B cell (primary cell): ENCODE data around the gene AP4M1. TPM values are rescaled to one million over a fixed set of nuclear protein-coding genes. Genes with fewer than 3 reads are reported as not detected.
"Not testable (repeated sequence)": the region's sequence is repeated elsewhere in the genome, so short reads cannot be mapped to it uniquely, and the experiment has no call there.

Experiments used
- ATAC-seq: fragments of 200-7000 bp; cut with Tn5 transposase; one replicate; pipeline ENCODE4 v1.10.0; 2021; ENCODE audit warnings: low read depth, mild to moderate bottlenecking, moderate number of reproducible peaks, moderate library complexity
- CTCF ChIA-PET: fragments of 350-600 bp; sonication (Branson Sonifier 250); formaldehyde crosslinking; loops from one replicate; lab custom pipeline; 2021; ENCODE audit warnings: antibody characterized with exemption, inconsistent platforms; lab: Charles Lee
- POLR2A ChIA-PET: fragments of 350-600 bp; sonication (Branson Sonifier 250); formaldehyde crosslinking; loops from one replicate; lab custom pipeline; 2021; ENCODE audit warnings: antibody characterized with exemption; lab: Charles Lee
- DNase-seq: peaks from one replicate; pipeline ENCODE4 v3.0.0; 2013
- H2AFZ ChIP-seq: 2 replicates; pipeline ENCODE4 v1.6.1; 2012; ENCODE audit warnings: mild to moderate bottlenecking, low read depth, low read length; ENCODE audit not compliant: insufficient read depth, poor library complexity, severe bottlenecking
- H3K27ac ChIP-seq, 2 donors: 1 replicate in 1 of 2; 2 replicates in 1 of 2; pipeline ENCODE4 v1.5.1; 2012 to 2013; ENCODE audit warnings: low read length in 2 of 2, mild to moderate bottlenecking in 2 of 2, moderate library complexity in 1 of 2
- H3K27me3 ChIP-seq, 4 experiments: fragments of 200-600 bp in 1 of 4; sonication (generic) in 1 of 4; replicated peaks in 1 of 4; 1 replicate in 2 of 4; 2 replicates in 2 of 4; pipeline versions ENCODE4 v1.6.1 to v1.7.0; 2013 to 2016; ENCODE audit warnings: low read length in 3 of 4, mild to moderate bottlenecking in 2 of 4, mixed read lengths in 1 of 4, moderate library complexity in 1 of 4; ENCODE audit not compliant: insufficient read depth in 4 of 4, control insufficient read depth in 3 of 4; ENCODE audit errors: control extremely low read depth in 1 of 4
- H3K36me3 ChIP-seq, 2 experiments: replicated peaks in 1 of 2; 1 replicate in 1 of 2; 2 replicates in 1 of 2; pipeline versions ENCODE4 v1.6.1 to v1.7.1; 2013; ENCODE audit warnings: low read length in 1 of 2; ENCODE audit not compliant: insufficient read depth in 2 of 2, control insufficient read depth in 1 of 2; ENCODE audit errors: control extremely low read depth in 1 of 2, extremely low read depth in 1 of 2
- H3K4me1 ChIP-seq, 2 donors: fragments of 200-600 bp in 1 of 2; sonication (generic) in 1 of 2; 1 replicate in 1 of 2; 2 replicates in 1 of 2; pipeline versions ENCODE4 v1.5.1 to v1.6.1; 2013 to 2017; ENCODE audit warnings: low read length in 2 of 2; ENCODE audit not compliant: control insufficient read depth in 2 of 2, insufficient read depth in 2 of 2
- H3K4me2 ChIP-seq: replicated peaks from 2 replicates; pipeline ENCODE3; 2012; ENCODE audit warnings: mild to moderate bottlenecking, low read depth, low read length; ENCODE audit not compliant: poor library complexity, severe bottlenecking
- H3K4me3 ChIP-seq, 5 experiments: fragments of 200-600 bp in 1 of 5; sonication (generic) in 1 of 5; 1 replicate in 3 of 5; 2 replicates in 2 of 5; pipeline versions ENCODE4 v1.5.1 to v1.7.0; 2011 to 2016; ENCODE audit warnings: low read length in 4 of 5, mild to moderate bottlenecking in 4 of 5, low read depth in 2 of 5, control low read depth in 1 of 5, moderate library complexity in 1 of 5; ENCODE audit not compliant: insufficient read depth in 1 of 5; ENCODE audit errors: control extremely low read depth in 1 of 5, extremely low read depth in 1 of 5
- H3K79me2 ChIP-seq: fragments of 200-600 bp; sonication (generic); one replicate; pipeline ENCODE4 v1.6.0; 2016; ENCODE audit warnings: low read length; ENCODE audit not compliant: control insufficient read depth, insufficient read depth
- H3K9ac ChIP-seq: fragments of 200-600 bp; sonication (generic); 2 replicates; pipeline ENCODE4 v1.6.1; 2017; ENCODE audit warnings: mild to moderate bottlenecking, low read length, moderate library complexity
- H3K9me3 ChIP-seq, 3 donors: one replicate each; pipeline versions ENCODE4 v1.6.1 to v1.7.1; 2013; ENCODE audit warnings: low read length in 2 of 3; ENCODE audit not compliant: control insufficient read depth in 2 of 3, insufficient read depth in 1 of 3; ENCODE audit errors: control extremely low read depth in 1 of 3
- H4K20me1 ChIP-seq: 2 replicates; pipeline ENCODE4 v1.6.0; 2012; ENCODE audit warnings: mild to moderate bottlenecking, low read length; ENCODE audit not compliant: insufficient read depth, control insufficient read depth, poor library complexity, severe bottlenecking
- H3K27ac Mint-ChIP-seq: one replicate; pipeline ENCODE4 v1.8.0; 2021; ENCODE audit warnings: mixed read lengths
- H3K27me3 Mint-ChIP-seq: one replicate; pipeline ENCODE4 v1.8.0; 2021; ENCODE audit warnings: mixed read lengths
- H3K4me1 Mint-ChIP-seq: one replicate; pipeline ENCODE4 v1.8.0; 2021; ENCODE audit warnings: mixed read lengths
- H3K4me3 Mint-ChIP-seq: one replicate; pipeline ENCODE4 v1.8.0; 2021; ENCODE audit warnings: mixed read lengths
- H3K9me3 Mint-ChIP-seq: one replicate; pipeline ENCODE4 v1.8.0; 2022; ENCODE audit warnings: mixed read lengths; ENCODE audit not compliant: insufficient read depth
- CTCF ChIP-seq: fragments of 200-600 bp; IDR thresholded peaks from one replicate; pipeline ENCODE4 v1.8.0; 2022; ENCODE audit warnings: antibody characterized with exemption, mild to moderate bottlenecking
- EZH2 ChIP-seq: IDR thresholded peaks from 2 replicates; pipeline ENCODE4 v1.6.1; 2012; ENCODE audit warnings: borderline replicate concordance, low read depth, mild to moderate bottlenecking, moderate library complexity, low read length; ENCODE audit not compliant: insufficient read depth, poor library complexity, severe bottlenecking
- WGBS: methylation state at CpG from one replicate; pipeline ENCODE4 v1.1.5; 2013; ENCODE audit warnings: missing lambda C conversion rate; ENCODE audit not compliant: insufficient coverage; 5-methylcytosine and 5-hydroxymethylcytosine counted together
- intact Hi-C: fragments of 100-400 bp; cut with micrococcal nuclease; formaldehyde crosslinking; loops from one replicate; pipeline ENCODE4 v1.10.0; 2022
- polyA plus RNA-seq: library from polyadenylated mRNA; depleted of rRNA; stranded (reverse); fragments of >200 nt; gene quantifications from 2 replicates; pipeline ENCODE4 v1.2.3, GENCODE V29; 2012
- total RNA-seq, 2 donors: library from RNA; stranded (reverse); fragments of 120-200 nt in 1 of 2; gene quantifications; 1 replicate in 1 of 2; 2 replicates in 1 of 2; pipeline versions ENCODE4 v1.2.3 to v1.2.4, GENCODE V29; 2013 to 2022

Gene AP4M1
- total and polyA plus RNA-seq, 2 donors (not counting 1 experiment from before 2014, with no cell fraction given): 9.0 to 17.6 TPM

- H3K27ac Mint-ChIP-seq, H3K36me3 ChIP-seq, H2AFZ ChIP-seq, H3K4me2 ChIP-seq, H3K4me3 ChIP-seq, H3K27me3 Mint-ChIP-seq, H3K27me3 ChIP-seq, ATAC-seq, H3K9me3 Mint-ChIP-seq, H3K9me3 ChIP-seq, H3K4me3 Mint-ChIP-seq, DNase-seq, H4K20me1 ChIP-seq, H3K9ac ChIP-seq, H3K27ac ChIP-seq: not testable (repeated sequence)
- peaks cover 20 to 33% of the 10 kb centered on the region in 2 donors for H3K4me1 ChIP-seq
- H3K4me1 Mint-ChIP-seq: peaks cover 27% of the 10 kb centered on the region
- ChIA-PET CTCF (interaction anchor here (0.6 to 6.6 kb wide), 26 partner anchors 8 to 605 kb away, joined by 3 to 52 read pairs (median 4); partner anchors contain the start of genes AP4M1, GPC2, MCM7 and STAG3), POLR2A (interaction anchor here (0.9 kb wide), 1 partner anchor 47 kb away, joined by 3 read pairs; the partner anchor contains the start of genes GPC2 and STAG3)
- 100% methylated on average over 1 of the region's 1 CpG for WGBS
- peaks cover 11% of the 10 kb centered on the region for H3K79me2 ChIP-seq
- intact Hi-C loops: loop anchor here (2.0 kb wide), 2 partner anchors 139 to 217 kb away; no protein-coding TSS in a partner anchor
Measured at GRCh38 chr7:100130220-100130607, 28.8 kb downstream of the AP4M1 start.

- WGBS: 16% methylated on average over 24 of the region's 24 CpGs
- Mint-ChIP-seq H3K4me3 (no peak overlapping the region), H3K27me3 (no peaks in the 10 kb centered on the region), H3K27ac (no peak overlapping the region), H3K9me3 (no peaks in the 10 kb centered on the region), H3K4me1 (peaks cover 23% of the 10 kb centered on the region)
- Histone ChIP-seq H3K27me3 (no peaks in the 10 kb centered on the region), H2AFZ (peak overlapping the region; percentile 57), H3K4me3 (no peak overlapping the region), H3K4me2 (peak overlapping the region; percentile 56), H3K27ac (no peak overlapping the region), H3K9me3 (no peaks in the 10 kb centered on the region), H3K36me3 (no peaks in the 10 kb centered on the region), H3K9ac (no peak overlapping the region), H3K79me2 (peaks cover 5% of the 10 kb centered on the region), H3K4me1 (peaks cover 15 to 27% of the 10 kb centered on the region in 2 donors), H4K20me1 (no peaks in the 10 kb centered on the region)
- POLR2A ChIA-PET: interaction anchor here (0.9 kb wide), 2 partner anchors 29 to 47 kb away, joined by 3 to 6 read pairs; partner anchors contain the start of genes GPC2 and STAG3
- CTCF ChIA-PET: interaction anchor here (0.6 to 6.6 kb wide), 33 partner anchors 8 to 604 kb away, joined by 3 to 52 read pairs (median 4); partner anchors contain the start of genes AP4M1, GPC2, LAMTOR4 and MCM7
- ATAC-seq (peak; percentile 19), DNase-seq (peak; percentile 85)
- intact Hi-C loops: loop anchor here (2.0 kb wide), 2 partner anchors 140 to 218 kb away; no protein-coding TSS in a partner anchor
- TF ChIP-seq CTCF (peak; percentile 98), EZH2 (no peak)
Measured at GRCh38 chr7:100130608-100131453, 29.4 kb downstream of the AP4M1 start.
